HFFc6 (cell line): Measurements from ENCODE around the gene ISOC1. TPM values are rescaled to one million over a fixed set of nuclear protein-coding genes. Genes with fewer than 3 reads are reported as not detected.

Experiments
- DNase-seq: peaks from one replicate; pipeline ENCODE4 v3.0.0-alpha.2; 2018
- H3K27ac Mint-ChIP-seq: 2 replicates; pipeline ENCODE4 v1.8.0; 2020; ENCODE audit warnings: mild to moderate bottlenecking, mixed read lengths
- H3K27me3 Mint-ChIP-seq: 2 replicates; pipeline ENCODE4 v1.8.0; 2021; ENCODE audit warnings: mild to moderate bottlenecking, moderate library complexity, mixed read lengths; ENCODE audit not compliant: insufficient read depth
- H3K36me3 Mint-ChIP-seq: 2 replicates; pipeline ENCODE4 v1.8.0; 2021; ENCODE audit warnings: low read depth, mixed read lengths
- H3K4me1 Mint-ChIP-seq: 2 replicates; pipeline ENCODE4 v1.8.0; 2020; ENCODE audit warnings: low read depth, mixed read lengths
- H3K4me3 Mint-ChIP-seq: 2 replicates; pipeline ENCODE4 v1.8.0; 2020; ENCODE audit warnings: mild to moderate bottlenecking, moderate library complexity, mixed read lengths
- H3K9me3 Mint-ChIP-seq: 2 replicates; pipeline ENCODE4 v1.8.0; 2020; ENCODE audit warnings: mild to moderate bottlenecking, mixed read lengths
- CTCF ChIP-seq: fragments of 200-600 bp; sonication (generic); IDR thresholded peaks from 2 replicates; pipeline ENCODE4 v1.5.0; 2021; ENCODE audit warnings: antibody characterized with exemption, mild to moderate bottlenecking
- total RNA-seq, 6 experiments: library from RNA; stranded (reverse); fragmentation: NEBNext Ultra II Directional; extraction: Animal tissue kit (Norgen Biotek cat#: 25700); gene quantifications; 2 replicates in 1 of 6; 3 replicates in 5 of 6; pipeline ENCODE4 v1.2.3, GENCODE V29; 2021

Gene ISOC1
- total RNA-seq, 6 experiments from 2014 or later = 6.7 to 9.0 (median 8.2) TPM

GRCh38 chr5:129053438-129053837, 41.1 kb upstream of the ISOC1 start:
- no peak for DNase-seq
- Mint-ChIP-seq H3K36me3 (no peaks in the 10 kb centered on the region), H3K27me3 (peaks cover 2% of the 10 kb centered on the region; the same call in 1 of the 2 replicates), H3K4me1 (no peaks in the 10 kb centered on the region), H3K4me3 (no peak overlapping the region), H3K9me3 (peaks cover 28% of the 10 kb centered on the region), H3K27ac (no peak overlapping the region)
- no peak for TF ChIP-seq CTCF

- no peaks in the 10 kb centered on the region for H3K27me3 Mint-ChIP-seq
- H3K27ac Mint-ChIP-seq = no peak overlapping the region
- peaks cover 28% of the 10 kb centered on the region for H3K9me3 Mint-ChIP-seq
- DNase-seq = no peak
- no peak for TF ChIP-seq CTCF
- H3K4me1 Mint-ChIP-seq = no peaks in the 10 kb centered on the region
- H3K4me3 Mint-ChIP-seq = no peak overlapping the region
- H3K36me3 Mint-ChIP-seq = no peaks in the 10 kb centered on the region
Measured at GRCh38 chr5:129057329-129057728, 37.2 kb upstream of the ISOC1 start.

- Mint-ChIP-seq H3K36me3 (no peaks in the 10 kb centered on the region), H3K27me3 (no peaks in the 10 kb centered on the region)
Measured at GRCh38 chr5:129061849-129062248, 32.7 kb upstream of the ISOC1 start.

GRCh38 chr5:129063483-129064113, 31.0 kb upstream of the ISOC1 start:
- H3K27ac Mint-ChIP-seq = no peak overlapping the region
- no peaks in the 10 kb centered on the region for H3K36me3 Mint-ChIP-seq
- DNase-seq = no peak
- H3K4me3 Mint-ChIP-seq = no peak overlapping the region
- H3K4me1 Mint-ChIP-seq = no peaks in the 10 kb centered on the region
- no peaks in the 10 kb centered on the region for H3K27me3 Mint-ChIP-seq
- no peak for TF ChIP-seq CTCF
- H3K9me3 Mint-ChIP-seq = no peaks in the 10 kb centered on the region

More at GRCh38 chr5:129061849-129062248, 32.7 kb upstream of the ISOC1 start:
- H3K4me1 Mint-ChIP-seq = no peaks in the 10 kb centered on the region
- no peak for TF ChIP-seq CTCF
- H3K4me3 Mint-ChIP-seq = no peak overlapping the region
- peaks cover 13% of the 10 kb centered on the region for H3K9me3 Mint-ChIP-seq
- DNase-seq = no peak
- no peak overlapping the region for H3K27ac Mint-ChIP-seq

GRCh38 chr5:129065721-129066120, 28.8 kb upstream of the ISOC1 start:
- no peak for TF ChIP-seq CTCF
- Mint-ChIP-seq H3K4me3 (no peak overlapping the region), H3K36me3 (no peaks in the 10 kb centered on the region), H3K4me1 (no peaks in the 10 kb centered on the region), H3K27ac (no peak overlapping the region), H3K27me3 (no peaks in the 10 kb centered on the region), H3K9me3 (no peaks in the 10 kb centered on the region)
- DNase-seq = no peak
